GM21381 (cell line): ENCODE measurements around the gene POU2AF2.
"Not testable (repeated sequence)": the region's sequence is repeated elsewhere in the genome, so short reads cannot be mapped to it uniquely, and the experiment has no call there.

Source experiments
- ATAC-seq: cut with Tn5 transposase; IDR thresholded peaks from one replicate; pipeline ENCODE4 v1.9.1; 2021; ENCODE audit warnings: mild to moderate bottlenecking, moderate library complexity; ENCODE audit not compliant: unreplicated experiment

The POU2AF2 gene

DNA sequence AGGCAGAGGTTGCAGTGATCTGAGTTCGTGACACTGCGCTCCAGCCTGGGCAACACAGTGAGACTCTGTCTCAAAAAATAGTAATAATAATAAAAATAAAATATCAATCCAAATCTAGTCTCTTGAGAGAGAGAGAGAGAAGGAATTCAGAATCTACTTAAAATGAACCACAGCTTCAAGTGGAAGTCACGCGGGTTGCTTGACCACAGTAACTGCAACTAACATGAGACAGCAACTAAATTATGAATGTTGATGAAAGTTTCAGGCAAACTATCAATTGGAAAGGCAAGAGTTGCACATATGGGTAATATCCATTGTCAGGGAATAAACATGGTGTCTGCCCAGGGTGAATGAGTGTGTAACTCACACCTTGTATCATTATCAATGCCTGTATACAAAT is 12.5 kb downstream of the POU2AF2 start:
- ATAC-seq = no peak

GRCh38 chr11:111259896-111260295 is 14.4 kb downstream of the POU2AF2 start:
- ATAC-seq = no peak

GRCh38 chr11:111260811-111261210 is 15.3 kb downstream of the POU2AF2 start:
- no peak for ATAC-seq

GRCh38 chr11:111264646-111265045 is 19.1 kb downstream of the POU2AF2 start:
- ATAC-seq = no peak

DNA sequence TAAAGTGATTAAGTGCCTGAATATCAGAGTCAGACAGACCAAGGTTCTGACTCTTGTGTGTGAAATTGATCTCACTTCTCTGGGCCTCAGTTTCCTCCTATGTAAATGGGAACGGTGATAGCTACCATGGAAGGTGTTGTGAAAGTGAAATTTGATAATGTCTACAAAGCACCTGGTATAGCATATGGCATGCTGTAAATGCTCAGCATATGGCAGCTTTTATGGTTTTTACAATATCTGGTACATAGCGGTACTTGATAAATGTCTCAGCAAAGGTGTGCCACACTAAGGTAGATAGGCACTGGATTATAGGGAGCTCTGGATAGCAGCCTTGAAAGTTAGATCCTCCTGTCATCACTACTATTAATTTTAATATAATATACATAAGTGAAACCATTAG is 19.9 kb downstream of the POU2AF2 start:
- ATAC-seq = no peak

GRCh38 chr11:111268303-111268702 is 22.8 kb downstream of the POU2AF2 start:
- not testable (repeated sequence) for ATAC-seq

DNA sequence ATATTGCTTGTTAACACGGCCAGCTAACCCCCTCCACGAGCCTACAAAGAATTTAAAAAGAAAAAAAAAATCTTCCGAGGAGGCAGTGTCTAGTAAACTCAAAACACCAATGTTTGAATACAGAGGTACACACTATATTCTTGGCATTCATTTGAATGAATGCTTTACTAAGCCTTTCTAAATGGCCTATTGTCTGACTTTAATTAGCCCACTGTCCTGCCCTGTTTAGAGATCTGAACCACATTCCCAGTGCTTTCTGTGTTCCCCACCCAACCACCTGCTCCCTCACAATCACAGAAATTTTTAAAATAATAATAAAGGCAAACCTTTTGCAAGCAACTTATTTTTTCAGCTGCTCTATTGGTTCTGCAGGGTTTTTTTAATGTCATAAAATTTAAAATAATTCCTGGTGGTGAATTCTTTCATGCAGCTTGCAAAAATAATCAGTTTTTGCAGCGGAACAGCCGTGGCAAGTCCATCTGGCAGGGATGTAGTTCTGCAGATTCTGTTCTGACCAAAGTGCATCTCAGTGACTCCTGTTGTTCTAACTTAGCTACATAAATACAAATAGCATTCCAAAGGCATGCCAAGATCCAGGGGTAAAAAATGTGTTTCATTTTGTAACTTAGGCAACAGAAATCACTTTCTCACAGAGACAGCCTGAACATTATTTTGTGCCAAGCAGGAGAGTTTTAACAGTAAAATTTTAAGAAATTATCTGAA is 23.8 kb downstream of the POU2AF2 start:
- ATAC-seq = no peak

DNA sequence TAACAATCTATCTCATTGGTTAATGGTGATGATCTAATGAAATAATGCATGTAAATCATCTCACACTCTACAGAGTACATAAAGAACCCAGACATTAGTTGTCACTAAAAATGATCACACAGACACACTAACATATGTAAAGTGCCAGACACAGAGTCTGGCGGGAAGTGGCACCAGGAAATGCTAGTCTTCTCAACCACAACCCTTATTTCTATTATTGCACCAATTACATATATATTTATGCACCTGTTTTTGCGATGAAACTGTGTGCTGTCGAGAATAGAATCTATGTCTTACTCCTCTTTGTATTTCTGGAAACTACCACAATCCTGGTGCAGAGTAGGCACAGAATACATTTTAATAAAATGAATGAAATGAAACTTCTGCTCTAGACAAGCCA is 26.9 kb downstream of the POU2AF2 start:
- no peak for ATAC-seq

DNA sequence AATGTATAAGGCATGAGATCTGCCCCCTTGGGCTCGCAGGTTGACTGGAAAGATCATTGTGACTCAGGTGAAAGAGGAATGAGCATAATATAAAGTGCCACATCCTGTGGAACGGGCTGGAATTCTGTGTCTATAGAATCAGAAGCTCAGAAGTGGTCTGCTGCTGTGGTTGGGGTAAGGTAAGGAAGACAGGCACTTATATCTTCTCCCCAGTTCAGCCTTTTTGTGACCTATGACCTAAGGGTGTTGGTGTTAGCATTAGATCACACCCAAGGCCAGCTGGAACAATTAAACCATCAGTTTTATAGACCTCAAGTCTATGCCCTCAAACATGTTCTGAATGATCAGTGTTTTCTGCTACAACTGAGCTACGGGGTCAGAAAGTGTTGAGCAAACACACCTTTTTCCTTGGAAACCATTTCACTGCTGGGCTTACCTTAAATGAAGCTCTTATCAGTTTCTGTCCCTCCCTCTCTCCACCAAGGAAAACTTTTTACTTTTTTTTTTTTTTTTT is 37.1 kb downstream of the POU2AF2 start:
- no peak for ATAC-seq

- ATAC-seq = no peak
Measured at GRCh38 chr11:111283945-111284481, 38.5 kb downstream of the POU2AF2 start.

DNA sequence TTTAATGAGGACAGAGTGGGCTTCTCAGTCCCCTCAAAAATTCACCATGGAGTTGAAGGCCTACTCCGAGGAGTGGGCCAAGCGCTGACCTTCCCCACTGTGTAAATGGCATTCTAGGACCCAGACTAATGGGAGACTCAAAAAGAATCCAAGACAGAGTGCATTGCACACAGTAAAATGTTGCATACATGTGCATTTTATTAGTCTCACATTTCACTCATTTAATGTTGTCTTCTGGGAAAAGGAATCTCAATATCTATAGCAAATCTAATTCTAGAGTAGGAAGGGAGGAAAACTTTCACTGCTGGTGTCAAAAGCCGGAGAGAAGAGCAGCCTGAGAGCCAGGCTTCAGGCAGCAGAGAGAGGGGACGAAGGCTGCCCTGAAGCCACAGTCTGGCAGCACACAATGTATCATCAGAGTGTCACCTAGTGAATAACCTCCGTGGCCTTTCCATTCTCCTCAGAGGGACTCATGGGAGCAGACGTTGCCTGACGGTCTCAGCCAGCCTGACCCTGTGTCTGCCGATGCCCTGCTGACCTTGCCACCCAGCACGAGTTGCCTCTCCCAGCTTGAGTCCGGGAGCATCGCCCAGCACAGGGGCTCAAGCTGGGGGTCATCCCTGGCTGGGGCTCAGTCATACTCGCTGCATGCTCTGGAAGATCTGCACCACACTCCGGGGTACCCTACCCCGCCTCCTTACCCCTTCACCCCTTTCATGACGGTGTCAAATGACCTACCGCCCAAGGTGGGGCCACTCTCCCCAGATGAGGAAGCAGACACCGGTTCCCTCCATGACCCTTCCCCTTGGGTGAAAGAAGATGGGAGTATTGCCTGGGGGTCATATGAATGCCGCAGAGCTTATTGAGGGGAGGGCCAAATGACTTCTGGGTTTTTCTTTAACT is 39.9 kb downstream of the POU2AF2 start:
- ATAC-seq = no peak

DNA sequence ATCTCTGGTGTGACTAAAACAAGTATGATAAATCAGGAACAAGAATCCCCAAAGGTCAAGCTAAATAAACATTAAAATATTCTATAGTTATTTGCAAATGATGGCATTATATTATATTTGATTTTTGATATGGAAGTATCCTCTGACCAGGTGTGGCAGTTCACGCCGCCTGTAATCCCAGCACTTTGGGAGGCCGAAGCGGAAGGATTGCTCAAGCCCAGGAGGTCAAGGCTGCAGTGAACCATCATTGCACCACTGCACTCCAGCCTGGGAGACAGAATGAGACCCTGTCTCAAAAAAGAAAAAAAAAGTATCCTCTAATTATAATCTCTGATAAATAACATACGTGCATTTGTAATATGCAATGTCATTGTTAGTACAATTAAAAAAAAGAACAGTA is 46.2 kb downstream of the POU2AF2 start:
- ATAC-seq = no peak

GRCh38 chr11:111292408-111292807 is 46.9 kb downstream of the POU2AF2 start:
- ATAC-seq = not testable (repeated sequence)

GRCh38 chr11:111296196-111296595 is 50.7 kb downstream of the POU2AF2 start:
- no peak for ATAC-seq

- no peak for ATAC-seq
Measured at GRCh38 chr11:111297696-111298095, 52.2 kb downstream of the POU2AF2 start.

GRCh38 chr11:111298413-111299100 is 53.0 kb downstream of the POU2AF2 start, which contains the start of gene POU2AF3:
Gene POU2AF3 (plus strand): TSS chr11:111298546. CDS start chr11:111298582, 36 bp downstream.
- no peak for ATAC-seq

DNA sequence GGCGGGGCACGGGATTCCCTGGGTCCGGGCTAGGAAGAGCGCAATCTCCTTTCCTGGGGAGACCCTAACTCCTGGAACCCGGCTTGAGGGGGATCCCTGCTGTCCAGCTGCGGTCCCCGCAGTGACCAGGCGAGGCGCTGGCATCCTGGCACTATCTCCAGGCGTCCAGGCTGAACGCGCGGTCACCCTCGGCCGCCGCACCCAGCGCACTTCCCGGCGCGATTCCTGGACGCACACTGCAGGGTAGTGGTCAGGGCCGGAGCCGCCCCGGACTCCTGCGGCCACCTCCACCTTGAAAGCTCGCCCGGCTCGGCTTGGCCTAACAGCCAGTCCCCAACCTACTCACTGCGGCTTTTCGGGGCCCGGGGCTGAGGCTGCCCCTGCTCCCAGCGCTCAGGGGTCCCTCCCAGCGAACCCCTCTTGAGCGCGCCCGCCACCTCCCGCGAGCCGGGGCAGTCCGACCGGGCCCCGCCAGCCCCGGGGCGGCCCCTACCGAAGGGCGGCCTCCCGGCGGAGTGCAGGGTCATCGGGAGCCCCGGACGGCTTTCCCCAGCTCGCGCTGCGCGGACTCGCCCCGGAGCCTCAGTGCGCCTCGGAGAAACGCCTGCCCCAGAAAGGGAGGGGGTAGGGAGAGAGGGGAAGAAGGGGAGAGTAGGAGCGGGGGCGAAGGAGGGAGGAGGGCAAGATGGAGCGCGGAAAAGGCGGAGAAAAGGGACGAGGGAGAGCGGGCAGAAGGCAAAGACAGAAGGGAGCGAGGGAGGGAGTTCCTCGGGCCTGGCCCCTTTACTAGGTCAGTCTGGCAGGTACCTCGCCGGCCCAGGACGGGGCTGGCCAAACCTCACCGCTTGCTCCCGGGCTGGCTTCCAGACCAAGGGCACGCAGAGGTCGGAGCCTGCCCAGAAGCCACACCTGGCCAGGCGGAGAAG is 53.8 kb downstream of the POU2AF2 start:
- ATAC-seq = peak; percentile 68

DNA sequence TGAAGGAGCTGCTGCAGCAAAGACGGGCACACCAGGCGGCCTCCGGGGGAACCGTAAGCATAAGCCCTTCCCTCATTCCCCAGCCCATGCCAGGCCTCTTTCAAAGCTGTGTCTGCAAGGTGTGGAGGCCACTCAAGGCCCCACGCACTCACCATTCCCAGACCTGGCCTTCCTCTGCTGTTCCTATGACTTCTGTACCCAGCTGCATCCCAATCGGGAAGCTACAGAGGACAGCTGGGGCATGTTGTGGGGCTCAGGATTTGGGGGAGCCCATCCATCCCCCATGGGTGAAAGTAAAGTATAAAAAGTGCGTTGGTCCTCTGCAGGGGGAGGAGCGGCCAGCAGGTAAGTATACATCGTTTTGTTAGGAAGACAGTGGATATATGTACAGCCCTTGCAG is 55.0 kb downstream of the POU2AF2 start:
- ATAC-seq = no peak

GRCh38 chr11:111301004-111301841 is 55.7 kb downstream of the POU2AF2 start:
- no peak for ATAC-seq
